ENCODE data around the gene GRIN2C.

GRIN2C gene

GRCh38 chr17:74840989-74841666 is 18.6 kb downstream of the GRIN2C start:
- H3K4me1 ChIP-seq (ENCODE audit: insufficient read depth, poor library complexity, severe bottlenecking) = peaks cover 5% of the 10 kb centered on the region
- H3K36me3 ChIP-seq (ENCODE audit: low read depth) = no peaks in the 10 kb centered on the region
- H3K4me3 ChIP-seq (ENCODE audit: severe bottlenecking) = no peak overlapping the region
- no peak for TF ChIP-seq CTCF (IDR thresholded peaks at IDR 0.05; ENCODE audit: poor library complexity, severe bottlenecking)
- H3K9me3 ChIP-seq (ENCODE audit: severe bottlenecking) = no peaks in the 10 kb centered on the region
- no peak overlapping the region for H3K27ac ChIP-seq (ENCODE audit: poor library complexity, severe bottlenecking)
- peaks cover 8% of the 10 kb centered on the region for H3K27me3 ChIP-seq (ENCODE audit: insufficient read depth, poor library complexity, severe bottlenecking)
- DNase-seq (ENCODE audit: low spot score) = no peak
- ATAC-seq (ENCODE audit: low read depth) = 0 out of 3 replicates have a peak, but pooled peaks have one; percentile 24

- no peak overlapping the region for H3K27ac ChIP-seq (ENCODE audit: poor library complexity, severe bottlenecking)
- DNase-seq (ENCODE audit: low spot score) = no peak
- H3K4me3 ChIP-seq (ENCODE audit: severe bottlenecking) = no peak overlapping the region
- H3K4me1 ChIP-seq (ENCODE audit: insufficient read depth, poor library complexity, severe bottlenecking) = peaks cover 5% of the 10 kb centered on the region
- ATAC-seq (ENCODE audit: low read depth) = no peak
- peaks cover 8% of the 10 kb centered on the region for H3K27me3 ChIP-seq (ENCODE audit: insufficient read depth, poor library complexity, severe bottlenecking)
- H3K36me3 ChIP-seq (ENCODE audit: low read depth) = no peaks in the 10 kb centered on the region
- no peaks in the 10 kb centered on the region for H3K9me3 ChIP-seq (ENCODE audit: severe bottlenecking)
- TF ChIP-seq CTCF (IDR thresholded peaks at IDR 0.05; ENCODE audit: poor library complexity, severe bottlenecking) = no peak
These were observed 19.5 kb downstream of the GRIN2C start for GRCh38 chr17:74839990-74840852.

DNA sequence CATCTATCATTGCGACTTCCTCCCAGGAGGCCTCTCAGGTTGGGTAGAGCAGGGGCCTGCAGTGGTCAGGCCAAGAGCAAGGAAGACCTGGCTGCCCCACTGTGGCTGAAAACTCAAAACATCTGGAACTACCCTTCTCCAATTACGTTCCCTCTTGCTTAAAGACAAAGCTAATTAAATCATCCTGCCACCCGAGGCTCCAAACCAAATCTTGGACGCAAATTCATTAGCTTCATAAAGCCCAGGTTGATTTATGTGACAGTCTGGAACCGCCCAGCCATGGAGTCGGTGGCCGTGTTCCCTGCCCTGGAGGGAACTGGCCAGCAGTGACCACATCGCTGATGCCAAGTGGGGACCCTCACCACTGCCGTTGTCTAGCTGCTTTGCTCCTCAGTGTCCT is 21.4 kb downstream of the GRIN2C start:
- no peak for DNase-seq (ENCODE audit: low spot score)
- H3K9me3 ChIP-seq (ENCODE audit: severe bottlenecking) = no peaks in the 10 kb centered on the region

DNA sequence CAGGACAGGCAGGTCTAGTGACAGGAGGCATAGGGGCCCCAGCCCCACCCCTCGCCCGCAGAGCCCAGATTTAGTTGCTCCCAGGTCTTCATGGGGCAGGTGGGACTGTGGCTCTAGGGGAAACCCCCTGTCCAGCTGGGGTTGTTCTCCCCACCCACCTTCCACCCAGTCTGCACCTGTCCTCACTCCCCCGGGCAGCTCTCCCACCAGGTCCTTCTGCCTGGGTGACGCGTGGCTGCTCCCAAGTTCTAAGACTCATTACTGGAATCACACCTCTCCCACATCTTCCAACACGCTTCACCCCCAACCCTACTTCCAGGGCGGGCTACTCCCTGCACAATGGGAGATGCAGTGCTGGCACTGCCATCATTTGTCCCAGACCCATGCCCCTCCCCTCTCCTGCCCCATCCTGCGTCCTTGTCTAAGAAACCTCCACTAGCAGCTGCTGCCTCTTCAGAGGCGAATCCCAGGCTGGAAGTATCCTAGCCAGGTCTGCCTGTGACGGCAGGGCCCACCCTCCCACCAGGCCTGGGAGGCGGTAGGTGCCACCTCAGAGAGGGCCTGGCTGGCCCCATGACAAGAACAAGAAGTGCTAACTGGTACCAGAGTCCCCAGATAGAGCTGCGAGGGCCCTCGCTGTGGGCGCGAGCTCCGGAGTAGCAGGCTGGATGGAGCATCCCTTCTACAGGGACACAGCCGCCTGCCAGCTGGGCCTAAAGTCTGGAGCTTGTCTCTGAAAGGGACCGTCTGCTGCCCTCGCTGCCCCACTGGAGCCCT is 22.8 kb downstream of the GRIN2C start:
- ATAC-seq (ENCODE audit: low read depth) (no peak), DNase-seq (ENCODE audit: low spot score) (no peak)
- Histone ChIP-seq H3K9me3 (ENCODE audit: severe bottlenecking) (no peaks in the 10 kb centered on the region), H3K4me3 (ENCODE audit: severe bottlenecking) (no peak overlapping the region), H3K27ac (ENCODE audit: poor library complexity, severe bottlenecking) (no peak overlapping the region), H3K27me3 (ENCODE audit: insufficient read depth, poor library complexity, severe bottlenecking) (no peaks in the 10 kb centered on the region), H3K4me1 (ENCODE audit: insufficient read depth, poor library complexity, severe bottlenecking) (peaks cover 11% of the 10 kb centered on the region), H3K36me3 (ENCODE audit: low read depth) (no peaks in the 10 kb centered on the region)
- no peak for TF ChIP-seq CTCF (IDR thresholded peaks at IDR 0.05; ENCODE audit: poor library complexity, severe bottlenecking)

More for the DNA sequence above, 21.4 kb downstream of the GRIN2C start:
- H3K27ac ChIP-seq (ENCODE audit: poor library complexity, severe bottlenecking) = no peak overlapping the region
- no peak for TF ChIP-seq CTCF (IDR thresholded peaks at IDR 0.05; ENCODE audit: poor library complexity, severe bottlenecking)
- no peak for ATAC-seq (ENCODE audit: low read depth)
- peaks cover 1% of the 10 kb centered on the region for H3K27me3 ChIP-seq (ENCODE audit: insufficient read depth, poor library complexity, severe bottlenecking)
- peaks cover 6% of the 10 kb centered on the region for H3K4me1 ChIP-seq (ENCODE audit: insufficient read depth, poor library complexity, severe bottlenecking)
- no peaks in the 10 kb centered on the region for H3K36me3 ChIP-seq (ENCODE audit: low read depth)
- H3K4me3 ChIP-seq (ENCODE audit: severe bottlenecking) = no peak overlapping the region
